Measurements from ENCODE around the gene PDIA2. TPM values are rescaled to one million over a fixed set of nuclear protein-coding genes. Genes with fewer than 3 reads are reported as not detected.

Gene PDIA2
- total and polyA plus RNA-seq, 7 donors: 0.60 to 5.5 (median 0.82) TPM; not detected in 1

GRCh38 chr16:322476-323143 is 39.6 kb downstream of the PDIA2 start:
- WGBS, 2 donors: 94% methylated on average over 13 of the region's 13 CpGs

GRCh38 chr16:324201-324450 is 41.2 kb downstream of the PDIA2 start:
- 79 to 90% methylated on average over 17 of the region's 17 CpGs for WGBS, 2 donors
- Histone ChIP-seq H3K9me3 (no peaks in the 10 kb centered on the region), H3K36me3 (peaks cover 0 to 4% (median 2%) of the 10 kb centered on the region in 4 donors), H3K27ac (no peak overlapping the region), H3K27me3 (no peaks in the 10 kb centered on the region), H3K4me1 (peaks cover 0 to 14% (median 11%) of the 10 kb centered on the region in 4 donors), H3K4me3 (no peak overlapping the region)
- TF ChIP-seq POLR2AphosphoS5 (IDR thresholded peaks at IDR 0.05): no peak
- TF ChIP-seq EP300 (IDR thresholded peaks at IDR 0.05): no peak
- TF ChIP-seq CTCF (IDR thresholded peaks at IDR 0.05): no peak
- TF ChIP-seq POLR2A (IDR thresholded peaks at IDR 0.05): no peak
- no peak for DNase-seq
- intact Hi-C loops (cut with DNase I): loop anchor here (5.0 kb wide), 1 partner anchor 48 kb away; the partner anchor contains the start of gene MRPL28

More at GRCh38 chr16:322476-323143, 39.6 kb downstream of the PDIA2 start:
- Histone ChIP-seq H3K9me3 (no peaks in the 10 kb centered on the region), H3K36me3 (peaks cover 0 to 13% (median 7%) of the 10 kb centered on the region in 4 donors), H3K4me3 (no peak overlapping the region), H3K27me3 (no peaks in the 10 kb centered on the region), H3K27ac (no peak overlapping the region), H3K4me1 (peaks cover 0 to 9% (median 6%) of the 10 kb centered on the region in 4 donors)
- DNase-seq: no peak
- intact Hi-C loops (cut with DNase I): loop anchor here (5.0 kb wide), 1 partner anchor 50 kb away; the partner anchor contains the start of gene MRPL28
- no peak for TF ChIP-seq CTCF (IDR thresholded peaks at IDR 0.05)
- TF ChIP-seq POLR2AphosphoS5 (IDR thresholded peaks at IDR 0.05): no peak
- TF ChIP-seq EP300 (IDR thresholded peaks at IDR 0.05): no peak
- TF ChIP-seq POLR2A (IDR thresholded peaks at IDR 0.05): no peak

- 45 to 53% methylated on average over 55 of the region's 55 CpGs for WGBS, 2 donors
- no peak for DNase-seq
- Histone ChIP-seq H3K4me1 (peaks cover 0 to 14% (median 11%) of the 10 kb centered on the region in 4 donors), H3K36me3 (no peaks in the 10 kb centered on the region), H3K27ac (no peak overlapping the region), H3K4me3 (peak overlapping the region in 1 of 4 donors; percentile 12), H3K9me3 (no peaks in the 10 kb centered on the region), H3K27me3 (no peaks in the 10 kb centered on the region)
- TF ChIP-seq POLR2A (IDR thresholded peaks at IDR 0.05) (no peak), EP300 (IDR thresholded peaks at IDR 0.05) (no peak), CTCF (IDR thresholded peaks at IDR 0.05) (no peak), POLR2AphosphoS5 (IDR thresholded peaks at IDR 0.05) (no peak)
- intact Hi-C loops (cut with DNase I): loop anchor here (5.0 kb wide), 1 partner anchor 48 kb away; the partner anchor contains the start of gene MRPL28
These were observed 41.7 kb downstream of the PDIA2 start for GRCh38 chr16:324451-325334.

GRCh38 chr16:325375-326145 is 42.6 kb downstream of the PDIA2 start:
- no peaks in the 10 kb centered on the region for H3K9me3 ChIP-seq
- peaks cover 0 to 14% (median 11%) of the 10 kb centered on the region in 4 donors for H3K4me1 ChIP-seq
- no peak for TF ChIP-seq CTCF (IDR thresholded peaks at IDR 0.05)
- TF ChIP-seq POLR2AphosphoS5 (IDR thresholded peaks at IDR 0.05): no peak
- TF ChIP-seq POLR2A (IDR thresholded peaks at IDR 0.05): no peak
- no peak for TF ChIP-seq EP300 (IDR thresholded peaks at IDR 0.05)
- peak overlapping the region in 1 of 4 donors; percentile 12 for H3K4me3 ChIP-seq
- 81% methylated on average over 28 of the region's 28 CpGs for WGBS, 2 donors
- no peak overlapping the region for H3K27ac ChIP-seq
- intact Hi-C loops (cut with DNase I): no loop called here
- H3K27me3 ChIP-seq: no peaks in the 10 kb centered on the region
- DNase-seq: no peak
- H3K36me3 ChIP-seq: no peaks in the 10 kb centered on the region
